SK-N-MC (cell line): ENCODE results near the gene PIF1.

Source experiments
- EZH2 ChIP-seq: fragments of 200-600 bp; sonication (generic); IDR thresholded peaks from one replicate; pipeline ENCODE4 v1.6.1; 2017; ENCODE audit warnings: antibody characterized with exemption
- FOXP2 ChIP-seq: optimal IDR thresholded peaks from 2 replicates; pipeline ENCODE3; 2011; ENCODE audit warnings: mild to moderate bottlenecking, moderate library complexity; ENCODE audit not compliant: insufficient read depth; ENCODE audit errors: extremely low read length, control extremely low read depth
- POLR2AphosphoS5 ChIP-seq: IDR thresholded peaks from 2 replicates; pipeline ENCODE4 v1.6.1; 2012; ENCODE audit warnings: mild to moderate bottlenecking, low read depth, low read length, borderline replicate concordance

DNA sequence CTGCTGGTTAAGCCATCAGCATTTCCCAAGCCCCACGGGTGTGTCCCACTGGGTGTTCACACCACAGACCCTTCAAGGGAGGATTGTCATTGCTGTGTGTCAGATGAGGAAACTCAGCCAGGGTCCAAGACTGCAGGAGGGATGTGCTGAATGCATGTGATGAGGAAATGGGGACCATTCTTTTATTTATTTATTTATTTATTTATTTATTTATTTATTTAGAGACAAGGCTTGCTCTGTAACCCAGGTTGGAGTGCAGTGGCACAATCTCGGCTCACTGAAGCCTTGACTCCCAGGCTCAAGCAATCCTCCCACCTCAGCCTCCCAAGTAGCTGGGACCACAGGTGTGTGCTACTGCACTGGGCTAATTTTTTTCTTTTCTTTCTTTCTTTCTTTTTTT is 20.8 kb downstream of the PIF1 start:
- TF ChIP-seq EZH2 (no peak), POLR2AphosphoS5 (no peak), FOXP2 (no peak)
